HepG2 (cell line): Measurements from ENCODE around the gene METTL26. TPM values are rescaled to one million over a fixed set of nuclear protein-coding genes. Genes with fewer than 3 reads are reported as not detected.

ENCODE experiments used
- BRCA1 ChIP-seq: sonication (generic); formaldehyde crosslinking; IDR thresholded peaks from 2 replicates; pipeline ENCODE4 v1.4.0; 2020; ENCODE audit warnings: missing genetic modification reagents
- CBX5 ChIP-seq: sonication (generic); formaldehyde crosslinking; IDR thresholded peaks from 2 replicates; pipeline ENCODE4 v1.4.0; 2020; ENCODE audit warnings: missing genetic modification reagents, borderline replicate concordance
- EHMT2 ChIP-seq: fragments of 200-600 bp; sonication (generic); IDR thresholded peaks from 2 replicates; pipeline ENCODE4 v1.7.0; 2017; ENCODE audit warnings: antibody characterized with exemption, low read depth, low read length, borderline replicate concordance
- IRX3 ChIP-seq: sonication (generic); formaldehyde crosslinking; IDR thresholded peaks from 2 replicates; pipeline ENCODE4 v1.8.1; 2023; ENCODE audit warnings: mild to moderate bottlenecking, low read depth, missing genetic modification reagents, borderline replicate concordance
- KAT8 ChIP-seq: IDR thresholded peaks from 2 replicates; pipeline ENCODE4 v1.6.1; 2016; ENCODE audit warnings: missing genetic modification reagents, missing compliant biosample characterization
- KDM2A ChIP-seq: sonication (generic); formaldehyde crosslinking; IDR thresholded peaks from 2 replicates; pipeline ENCODE4 v1.4.0; 2020; ENCODE audit warnings: low read depth, missing genetic modification reagents, borderline replicate concordance
- KDM5B ChIP-seq: sonication (generic); formaldehyde crosslinking; IDR thresholded peaks from 2 replicates; pipeline ENCODE4 v1.4.0; 2020; ENCODE audit warnings: missing genetic modification reagents, mild to moderate bottlenecking, borderline replicate concordance
- NCOA2 ChIP-seq: sonication (generic); formaldehyde crosslinking; IDR thresholded peaks from 2 replicates; pipeline ENCODE4 v1.8.0; 2022; ENCODE audit warnings: inconsistent platforms
- SATB2 ChIP-seq: sonication (generic); formaldehyde crosslinking; IDR thresholded peaks from 2 replicates; pipeline ENCODE4 v1.5.0; 2020; ENCODE audit warnings: missing genetic modification reagents
- SMARCE1 ChIP-seq: fragments of 450-650 bp; IDR thresholded peaks from 2 replicates; pipeline ENCODE4 v1.6.1; 2017; ENCODE audit warnings: borderline replicate concordance
- TEAD3 ChIP-seq: optimal IDR thresholded peaks from 2 replicates; pipeline ENCODE3; 2016; ENCODE audit warnings: borderline replicate concordance
- TOPORS ChIP-seq: sonication (generic); formaldehyde crosslinking; IDR thresholded peaks from 2 replicates; pipeline ENCODE4 v1.8.0; 2023; ENCODE audit warnings: mild to moderate bottlenecking, missing genetic modification reagents
- ZBTB7A ChIP-seq: sonication (generic); formaldehyde crosslinking; IDR thresholded peaks from 2 replicates; pipeline ENCODE4 v1.8.0; 2022; ENCODE audit warnings: mild to moderate bottlenecking, missing genetic modification reagents
- ZFP1 ChIP-seq: IDR thresholded peaks from 2 replicates; pipeline ENCODE4 v1.6.1; 2016
- ZFP37 ChIP-seq: sonication (generic); formaldehyde crosslinking; IDR thresholded peaks from 2 replicates; pipeline ENCODE4 v1.4.0; 2020; ENCODE audit warnings: missing genetic modification reagents, borderline replicate concordance
- ZFP62 ChIP-seq: sonication (generic); formaldehyde crosslinking; IDR thresholded peaks from 2 replicates; pipeline ENCODE4 v1.4.0; 2020; ENCODE audit warnings: missing genetic modification reagents
- ZMAT3 ChIP-seq: sonication (generic); formaldehyde crosslinking; conservative IDR thresholded peaks from 2 replicates; pipeline ENCODE4 v1.7.0; 2021; ENCODE audit warnings: missing genetic modification reagents
- ZNF501 ChIP-seq: sonication (generic); formaldehyde crosslinking; IDR thresholded peaks from 2 replicates; pipeline ENCODE4 v1.5.1; 2020; ENCODE audit warnings: mild to moderate bottlenecking, moderate library complexity, missing genetic modification reagents
- ZNF562 ChIP-seq: sonication (generic); formaldehyde crosslinking; IDR thresholded peaks from 2 replicates; pipeline ENCODE4 v1.8.0; 2022; ENCODE audit warnings: missing genetic modification reagents, borderline replicate concordance
- ZNF598 ChIP-seq: sonication (generic); formaldehyde crosslinking; IDR thresholded peaks from 2 replicates; pipeline ENCODE4 v1.5.1; 2020; ENCODE audit warnings: mild to moderate bottlenecking, missing genetic modification reagents, borderline replicate concordance
- polyA plus RNA-seq, 8 experiments: library from polyadenylated mRNA; depleted of rRNA in 3 of 8; stranded (reverse) in 7 of 8; unstranded in 1 of 8; fragments of >200 nt; fragmentation: Illumina TruSeq in 4 of 8; extraction: Trizol in 4 of 8; gene quantifications; 2 replicates each; pipeline versions ENCODE4 v1.2.1 to v1.2.3, GENCODE V29; 2011 to 2016; ENCODE audit warnings: low read depth in 4 of 8, missing spikeins in 1 of 8, mixed read lengths in 1 of 8; ENCODE audit not compliant: insufficient read depth in 1 of 8
- total RNA-seq, 5 experiments: library from RNA; depleted of rRNA; stranded (reverse); fragments of >200 nt; fragmentation: Illumina TruSeq; extraction: Trizol; gene quantifications; 2 replicates each; pipeline ENCODE4 v1.2.3, GENCODE V29; 2016; ENCODE audit warnings: low read depth in 1 of 5
- TF ChIP-seq, protein P1 (sequence below): IDR thresholded peaks from 2 replicates; pipeline ENCODE4 v1.6.1; 2016; ENCODE audit warnings: low read depth
- TF ChIP-seq, protein P2 (sequence below): IDR thresholded peaks from 2 replicates; pipeline ENCODE4 v1.6.1; 2018; ENCODE audit warnings: missing genetic modification reagents
- TF ChIP-seq, protein P3 (sequence below): sonication (generic); formaldehyde crosslinking; IDR thresholded peaks from 2 replicates; pipeline ENCODE4 v1.5.1; 2020; ENCODE audit warnings: missing genetic modification reagents, mild to moderate bottlenecking, borderline replicate concordance
- TF ChIP-seq, protein P4 (sequence below): sonication (generic); formaldehyde crosslinking; IDR thresholded peaks from 2 replicates; pipeline ENCODE4 v1.4.0; 2020; ENCODE audit warnings: missing genetic modification reagents, low read depth, mild to moderate bottlenecking, borderline replicate concordance

METTL26 gene
- total and polyA plus RNA-seq, 2 of the 13 experiments (the other 11 are each of a cell fraction or from before 2014, with no cell fraction given), result 65.5 to 70.1 TPM

DNA sequence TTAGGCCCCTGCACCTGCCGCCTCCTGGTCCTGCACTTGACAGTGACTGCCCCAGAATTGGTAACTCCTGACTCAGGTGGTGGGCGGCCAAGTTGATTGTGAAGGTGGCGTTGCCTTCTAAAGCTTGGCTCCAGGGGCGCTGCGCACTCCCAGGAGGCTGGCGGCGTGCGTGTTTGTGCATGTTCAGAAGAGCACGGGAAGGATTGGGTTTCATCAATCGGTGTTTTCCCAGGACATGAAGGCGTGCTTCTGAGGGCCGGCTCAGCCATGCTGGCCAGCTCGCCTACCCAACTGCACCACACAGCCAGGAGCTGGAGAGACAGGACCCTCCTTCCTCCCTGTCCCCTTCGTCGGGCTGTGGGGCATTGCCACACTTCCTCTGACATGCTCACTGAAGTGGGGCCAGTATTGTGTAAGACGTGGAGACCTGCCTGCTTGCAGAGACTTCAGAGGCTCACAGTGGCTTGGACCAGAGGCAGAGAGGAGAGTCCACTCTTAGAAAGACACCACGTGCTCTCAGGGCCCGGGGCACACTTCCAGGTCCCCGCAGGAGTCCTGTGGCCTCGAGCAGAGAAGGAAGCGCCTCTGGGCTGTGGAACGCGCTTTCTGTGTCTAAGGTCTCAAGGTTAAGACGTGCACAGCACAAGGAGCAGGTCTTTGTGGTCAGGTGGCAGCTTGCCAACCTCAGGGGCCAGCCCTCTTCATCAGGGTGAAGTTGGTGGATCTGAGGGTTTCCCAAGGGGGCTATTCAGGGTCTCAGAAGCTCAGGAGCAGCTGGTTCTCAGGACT is 43.4 kb downstream of the METTL26 start (continued):
- TF ChIP-seq, protein P1, sequence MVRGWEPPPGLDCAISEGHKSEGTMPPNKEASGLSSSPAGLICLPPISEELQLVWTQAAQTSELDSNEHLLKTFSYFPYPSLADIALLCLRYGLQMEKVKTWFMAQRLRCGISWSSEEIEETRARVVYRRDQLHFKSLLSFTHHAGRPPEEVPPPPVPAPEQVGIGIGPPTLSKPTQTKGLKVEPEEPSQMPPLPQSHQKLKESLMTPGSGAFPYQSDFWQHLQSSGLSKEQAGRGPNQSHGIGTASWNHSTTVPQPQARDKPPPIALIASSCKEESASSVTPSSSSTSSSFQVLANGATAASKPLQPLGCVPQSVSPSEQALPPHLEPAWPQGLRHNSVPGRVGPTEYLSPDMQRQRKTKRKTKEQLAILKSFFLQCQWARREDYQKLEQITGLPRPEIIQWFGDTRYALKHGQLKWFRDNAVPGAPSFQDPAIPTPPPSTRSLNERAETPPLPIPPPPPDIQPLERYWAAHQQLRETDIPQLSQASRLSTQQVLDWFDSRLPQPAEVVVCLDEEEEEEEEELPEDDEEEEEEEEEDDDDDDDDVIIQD (CRISPR knock-in tag), result no peak
- TF ChIP-seq, protein P2, sequence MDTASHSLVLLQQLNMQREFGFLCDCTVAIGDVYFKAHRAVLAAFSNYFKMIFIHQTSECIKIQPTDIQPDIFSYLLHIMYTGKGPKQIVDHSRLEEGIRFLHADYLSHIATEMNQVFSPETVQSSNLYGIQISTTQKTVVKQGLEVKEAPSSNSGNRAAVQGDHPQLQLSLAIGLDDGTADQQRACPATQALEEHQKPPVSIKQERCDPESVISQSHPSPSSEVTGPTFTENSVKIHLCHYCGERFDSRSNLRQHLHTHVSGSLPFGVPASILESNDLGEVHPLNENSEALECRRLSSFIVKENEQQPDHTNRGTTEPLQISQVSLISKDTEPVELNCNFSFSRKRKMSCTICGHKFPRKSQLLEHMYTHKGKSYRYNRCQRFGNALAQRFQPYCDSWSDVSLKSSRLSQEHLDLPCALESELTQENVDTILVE (CRISPR knock-in tag), result 0 out of 2 replicates have a peak, but pooled peaks have one; percentile 43
- TF ChIP-seq ZBTB7A (CRISPR knock-in tag) (0 out of 2 replicates have a peak, but pooled peaks have one; percentile 35), BRCA1 (CRISPR knock-in tag) (no peak), IRX3 (CRISPR knock-in tag) (no peak), ZFP1 (CRISPR knock-in tag) (no peak), TOPORS (CRISPR knock-in tag) (no peak), CBX5 (peak; percentile 25; the same call in 1 of the 2 replicates), ZNF598 (CRISPR knock-in tag) (peak; percentile 83; the same call in 1 of the 2 replicates), ZNF562 (CRISPR knock-in tag) (no peak), ZNF501 (CRISPR knock-in tag) (0 out of 2 replicates have a peak, but pooled peaks have one; percentile 19), TEAD3 (CRISPR knock-in tag) (peak; percentile 10), SMARCE1 (no peak), KAT8 (no peak; the same call in 1 of the 2 replicates), NCOA2 (peak; percentile 23; the same call in 1 of the 2 replicates), SATB2 (CRISPR knock-in tag) (no peak), ZFP37 (CRISPR knock-in tag) (peak; percentile 38; the same call in 1 of the 2 replicates), KDM5B (CRISPR knock-in tag) (peak; percentile 58; the same call in 1 of the 2 replicates), ZFP62 (no peak), KDM2A (CRISPR knock-in tag) (peak; percentile 45; the same call in 1 of the 2 replicates), ZMAT3 (CRISPR knock-in tag) (0 out of 2 replicates have a peak, but pooled peaks have one; percentile 7), EHMT2 (no peak)
- TF ChIP-seq, protein P3, sequence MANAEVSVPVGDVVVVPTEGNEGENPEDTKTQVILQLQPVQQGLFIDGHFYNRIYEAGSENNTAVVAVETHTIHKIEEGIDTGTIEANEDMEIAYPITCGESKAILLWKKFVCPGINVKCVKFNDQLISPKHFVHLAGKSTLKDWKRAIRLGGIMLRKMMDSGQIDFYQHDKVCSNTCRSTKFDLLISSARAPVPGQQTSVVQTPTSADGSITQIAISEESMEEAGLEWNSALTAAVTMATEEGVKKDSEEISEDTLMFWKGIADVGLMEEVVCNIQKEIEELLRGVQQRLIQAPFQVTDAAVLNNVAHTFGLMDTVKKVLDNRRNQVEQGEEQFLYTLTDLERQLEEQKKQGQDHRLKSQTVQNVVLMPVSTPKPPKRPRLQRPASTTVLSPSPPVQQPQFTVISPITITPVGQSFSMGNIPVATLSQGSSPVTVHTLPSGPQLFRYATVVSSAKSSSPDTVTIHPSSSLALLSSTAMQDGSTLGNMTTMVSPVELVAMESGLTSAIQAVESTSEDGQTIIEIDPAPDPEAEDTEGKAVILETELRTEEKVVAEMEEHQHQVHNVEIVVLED, result 0 out of 2 replicates have a peak, but pooled peaks have one; percentile 29
- TF ChIP-seq, protein P4, sequence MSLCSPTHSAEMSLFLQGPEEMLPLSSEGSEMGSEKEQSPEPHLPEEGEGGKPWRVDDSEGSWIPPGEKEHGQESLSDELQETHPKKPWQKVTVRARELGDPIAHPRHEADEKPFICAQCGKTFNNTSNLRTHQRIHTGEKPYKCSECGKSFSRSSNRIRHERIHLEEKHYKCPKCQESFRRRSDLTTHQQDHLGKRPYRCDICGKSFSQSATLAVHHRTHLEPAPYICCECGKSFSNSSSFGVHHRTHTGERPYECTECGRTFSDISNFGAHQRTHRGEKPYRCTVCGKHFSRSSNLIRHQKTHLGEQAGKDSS (CRISPR knock-in tag), result no peak
